PC-9 (cell line): ENCODE results near the gene PTPRD. TPM values are rescaled to one million over a fixed set of nuclear protein-coding genes. Genes with fewer than 3 reads are reported as not detected.

Source experiments
- BruUV-seq: library from RNA; stranded (reverse); fragments of 400-500 nt; replicated peaks from 2 replicates; lab custom pipeline; 2021; lab: Mats Ljungman, UMichigan
- CTCF ChIA-PET: fragments of 300-600 bp; sonication (Branson Sonifier 250); formaldehyde crosslinking; loops from one replicate; lab custom pipeline; 2022; ENCODE audit warnings: antibody characterized with exemption; lab: Charles Lee
- POLR2A ChIA-PET: fragments of 300-600 bp; sonication (Branson Sonifier 250); formaldehyde crosslinking; loops from one replicate; lab custom pipeline; 2022; ENCODE audit warnings: antibody characterized with exemption; ENCODE audit not compliant: unreplicated experiment; lab: Charles Lee
- DNase-seq, 2 experiments: peaks; one replicate each; pipeline versions ENCODE4 v3.0.0 to v3.0.0-alpha.2; 2015 to 2022; ENCODE audit warnings: mixed read lengths in 1 of 2
- H2AFZ ChIP-seq: fragments of 200-600 bp; sonication (generic); 2 replicates; pipeline ENCODE4 v1.8.1; 2017; ENCODE audit warnings: antibody characterized with exemption
- H3F3A ChIP-seq: fragments of 200-600 bp; sonication (generic); 2 replicates; pipeline ENCODE4 v1.8.1; 2017; ENCODE audit warnings: antibody characterized with exemption, mild to moderate bottlenecking, low read depth; ENCODE audit not compliant: insufficient read depth
- H3K27ac ChIP-seq: fragments of 200-600 bp; sonication (generic); 2 replicates; pipeline ENCODE4 v1.6.1; 2016; ENCODE audit warnings: mixed run types
- H3K27me3 ChIP-seq: fragments of 200-600 bp; sonication (generic); 2 replicates; pipeline ENCODE4 v1.6.1; 2016; ENCODE audit warnings: low read depth, mixed run types; ENCODE audit not compliant: insufficient read depth
- H3K36me3 ChIP-seq: fragments of 200-600 bp; sonication (generic); 2 replicates; pipeline ENCODE4 v1.6.1; 2016; ENCODE audit warnings: low read depth, mixed run types
- H3K4me1 ChIP-seq: fragments of 200-600 bp; sonication (generic); replicated peaks from 2 replicates; pipeline ENCODE4 v1.6.1; 2016; ENCODE audit warnings: mixed run types; ENCODE audit not compliant: insufficient read depth
- H3K4me2 ChIP-seq: fragments of 200-600 bp; sonication (generic); 2 replicates; pipeline ENCODE4 v1.6.1; 2017; ENCODE audit warnings: mixed run types
- H3K4me3 ChIP-seq: fragments of 200-600 bp; sonication (generic); 2 replicates; pipeline ENCODE4 v1.6.1; 2016; ENCODE audit warnings: mixed run types
- H3K79me2 ChIP-seq: fragments of 200-600 bp; sonication (generic); 2 replicates; pipeline ENCODE4 v1.6.1; 2017; ENCODE audit warnings: low read depth, mixed run types
- H3K9me2 ChIP-seq: fragments of 200-600 bp; sonication (generic); 2 replicates; pipeline ENCODE4 v1.8.1; 2017; ENCODE audit warnings: mild to moderate bottlenecking; ENCODE audit not compliant: insufficient read depth
- H3K9me3 ChIP-seq: fragments of 200-600 bp; sonication (generic); 2 replicates; pipeline ENCODE4 v1.8.1; 2016; ENCODE audit warnings: low read depth; ENCODE audit not compliant: insufficient read depth
- H4K20me1 ChIP-seq: fragments of 200-600 bp; sonication (generic); 2 replicates; pipeline ENCODE4 v1.8.1; 2017; ENCODE audit not compliant: insufficient read depth
- EZH2 ChIP-seq: fragments of 200-600 bp; sonication (generic); IDR thresholded peaks from 2 replicates; pipeline ENCODE4 v1.8.0; 2017; ENCODE audit warnings: antibody characterized with exemption, low read depth
- intact Hi-C: fragments of 100-400 bp; cut with micrococcal nuclease; formaldehyde crosslinking; loops from one replicate; pipeline ENCODE4 v1.10.0; 2022; ENCODE audit not compliant: unreplicated experiment
- total RNA-seq: library from RNA; stranded (reverse); gene quantifications from 2 replicates; pipeline ENCODE4 v1.2.3, GENCODE V29; 2021
- TF ChIP-seq, protein P1 (sequence below): fragments of 200-600 bp; sonication (generic); conservative IDR thresholded peaks from 2 replicates; pipeline ENCODE4 v1.6.1; 2017; ENCODE audit warnings: mixed run types, antibody characterized with exemption, mild to moderate bottlenecking, moderate library complexity

The PTPRD gene
- total RNA-seq, 1 experiment from 2014 or later, result not detected

DNA sequence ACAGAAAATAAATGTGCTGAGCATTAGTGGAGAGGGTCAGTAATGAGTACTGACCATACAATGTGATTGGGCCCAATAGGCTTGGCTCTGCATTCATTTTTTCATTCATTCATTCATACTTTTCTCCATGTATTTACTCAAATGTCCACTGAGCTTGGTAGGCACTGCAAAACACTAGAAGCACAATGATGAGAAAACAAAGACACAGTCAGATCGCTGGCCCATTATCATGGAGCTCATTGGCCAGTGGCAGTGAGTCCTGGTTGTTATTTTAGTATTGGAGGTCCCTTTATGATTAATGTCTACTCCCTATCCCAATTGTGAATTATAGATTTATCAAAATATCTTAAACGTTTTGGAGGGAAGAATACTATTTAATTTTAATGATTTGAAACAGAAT, 1733.5 kb downstream of the PTPRD start:
- Histone ChIP-seq H3K4me2 (no peak overlapping the region), H3K4me1 (no peaks in the 10 kb centered on the region), H4K20me1 (no peaks in the 10 kb centered on the region), H3K36me3 (no peaks in the 10 kb centered on the region), H3K27me3 (no peaks in the 10 kb centered on the region), H3K9me3 (no peaks in the 10 kb centered on the region), H3K4me3 (no peak overlapping the region), H3F3A (no peaks in the 10 kb centered on the region), H2AFZ (no peak overlapping the region), H3K79me2 (no peaks in the 10 kb centered on the region), H3K27ac (no peak overlapping the region), H3K9me2 (no peaks in the 10 kb centered on the region)
- intact Hi-C loops, result no loop called here
- no peak for TF ChIP-seq EZH2
- TF ChIP-seq, protein P1, sequence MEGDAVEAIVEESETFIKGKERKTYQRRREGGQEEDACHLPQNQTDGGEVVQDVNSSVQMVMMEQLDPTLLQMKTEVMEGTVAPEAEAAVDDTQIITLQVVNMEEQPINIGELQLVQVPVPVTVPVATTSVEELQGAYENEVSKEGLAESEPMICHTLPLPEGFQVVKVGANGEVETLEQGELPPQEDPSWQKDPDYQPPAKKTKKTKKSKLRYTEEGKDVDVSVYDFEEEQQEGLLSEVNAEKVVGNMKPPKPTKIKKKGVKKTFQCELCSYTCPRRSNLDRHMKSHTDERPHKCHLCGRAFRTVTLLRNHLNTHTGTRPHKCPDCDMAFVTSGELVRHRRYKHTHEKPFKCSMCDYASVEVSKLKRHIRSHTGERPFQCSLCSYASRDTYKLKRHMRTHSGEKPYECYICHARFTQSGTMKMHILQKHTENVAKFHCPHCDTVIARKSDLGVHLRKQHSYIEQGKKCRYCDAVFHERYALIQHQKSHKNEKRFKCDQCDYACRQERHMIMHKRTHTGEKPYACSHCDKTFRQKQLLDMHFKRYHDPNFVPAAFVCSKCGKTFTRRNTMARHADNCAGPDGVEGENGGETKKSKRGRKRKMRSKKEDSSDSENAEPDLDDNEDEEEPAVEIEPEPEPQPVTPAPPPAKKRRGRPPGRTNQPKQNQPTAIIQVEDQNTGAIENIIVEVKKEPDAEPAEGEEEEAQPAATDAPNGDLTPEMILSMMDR, result no peak
- BruUV-seq, result no TSS peak
- no peak for DNase-seq
- POLR2A ChIA-PET, result no interaction called here
- CTCF ChIA-PET, result no interaction called here

DNA sequence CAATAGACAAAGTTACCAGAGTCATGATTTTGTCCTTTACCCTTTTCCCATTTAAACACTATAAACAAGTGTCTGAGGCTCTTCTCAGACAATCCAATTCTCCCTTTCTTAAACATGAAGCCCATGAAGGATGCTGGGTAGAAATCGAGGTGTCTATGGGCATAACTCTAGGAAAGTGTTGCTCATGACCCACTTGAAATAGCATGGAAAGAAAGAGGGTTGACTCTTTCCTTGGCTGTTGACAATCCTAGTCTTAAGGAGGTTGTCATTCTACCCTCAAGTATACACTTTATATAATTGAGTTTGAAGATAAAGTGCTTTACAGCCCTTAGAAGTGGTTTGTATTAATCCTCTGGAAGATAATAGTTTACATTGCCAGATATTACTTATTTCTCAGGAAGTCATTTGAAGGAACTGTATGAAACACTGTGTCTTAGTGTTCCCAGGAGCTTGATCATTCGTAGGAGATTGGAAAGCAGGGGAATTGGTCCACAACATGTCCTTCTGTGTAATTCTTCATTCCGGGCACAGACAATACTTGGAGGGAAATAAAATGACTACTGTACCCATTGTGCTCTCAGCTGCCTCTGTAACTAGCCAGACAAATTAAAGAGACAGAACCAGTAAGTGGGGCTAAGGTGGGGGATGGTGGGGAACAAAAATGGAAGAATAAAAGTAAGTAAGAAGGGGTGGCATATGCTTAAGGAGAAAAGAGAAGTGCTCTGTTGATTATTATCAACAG, 1734.9 kb downstream of the PTPRD start:
- Histone ChIP-seq H3K27me3 (no peaks in the 10 kb centered on the region), H3K79me2 (no peaks in the 10 kb centered on the region), H3K4me2 (no peak overlapping the region), H3K36me3 (no peaks in the 10 kb centered on the region), H3K4me3 (no peak overlapping the region), H3K27ac (no peak overlapping the region), H3K4me1 (no peaks in the 10 kb centered on the region), H3F3A (no peaks in the 10 kb centered on the region), H3K9me3 (no peaks in the 10 kb centered on the region), H4K20me1 (no peaks in the 10 kb centered on the region), H3K9me2 (no peaks in the 10 kb centered on the region), H2AFZ (no peak overlapping the region)
- no TSS peak for BruUV-seq
- ChIA-PET CTCF (no interaction called here), POLR2A (no interaction called here)
- DNase-seq, result no peak
- TF ChIP-seq EZH2, result no peak
- TF ChIP-seq, protein P1, result no peak
- intact Hi-C loops, result no loop called here

DNA sequence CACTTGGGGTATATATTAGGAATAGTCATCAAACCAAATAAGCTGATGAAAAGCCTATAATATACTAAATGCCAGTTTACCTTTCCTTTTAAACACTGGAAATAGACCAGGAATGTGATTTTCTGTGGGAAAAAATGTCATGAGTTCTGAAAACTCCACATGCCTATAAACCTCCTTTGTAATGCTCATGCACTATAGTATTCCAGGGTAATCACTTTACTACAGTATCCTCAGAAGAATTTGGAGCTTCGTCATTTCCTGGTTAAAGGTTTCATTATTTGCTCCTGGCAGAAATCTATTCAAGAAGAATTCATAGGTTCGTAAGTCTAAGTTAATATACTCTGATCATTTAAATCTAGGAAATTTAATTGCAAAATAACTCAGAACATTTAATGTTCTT, 1736.5 kb downstream of the PTPRD start:
- POLR2A ChIA-PET, result no interaction called here
- Histone ChIP-seq H3K4me2 (no peak overlapping the region), H3K9me3 (no peaks in the 10 kb centered on the region), H3K4me3 (no peak overlapping the region), H4K20me1 (no peaks in the 10 kb centered on the region), H3K27me3 (no peaks in the 10 kb centered on the region), H3K9me2 (no peaks in the 10 kb centered on the region), H3F3A (no peaks in the 10 kb centered on the region), H3K4me1 (no peaks in the 10 kb centered on the region), H3K79me2 (no peaks in the 10 kb centered on the region), H2AFZ (no peak overlapping the region), H3K27ac (no peak overlapping the region), H3K36me3 (no peaks in the 10 kb centered on the region)
- CTCF ChIA-PET, result no interaction called here
- DNase-seq, result no peak
- TF ChIP-seq, protein P1, result no peak
- TF ChIP-seq EZH2, result no peak
- intact Hi-C loops, result no loop called here
- no TSS peak for BruUV-seq
